ENCODE results near the gene DTNBP1. TPM values are rescaled to one million over a fixed set of nuclear protein-coding genes. Genes with fewer than 3 reads are reported as not detected.

The DTNBP1 gene
- total RNA-seq, 2 donors from 2014 or later: 11.5 to 30.8 TPM

- H3K4me1 ChIP-seq (ENCODE audit: control insufficient read depth in 1 of 2, low read depth in 2 of 2): peaks cover 4 to 5% of the 10 kb centered on the region in 2 donors
- H3K36me3 ChIP-seq: no peaks in the 10 kb centered on the region
- no peaks in the 10 kb centered on the region for H3K9me3 ChIP-seq
- ATAC-seq (ENCODE audit: insufficient number of reproducible peaks, low FRiP score, low read depth) (no peak), DNase-seq (ENCODE audit: low spot score) (no peak)
- no peak overlapping the region for H3K4me3 ChIP-seq
- TF ChIP-seq, protein P1, sequence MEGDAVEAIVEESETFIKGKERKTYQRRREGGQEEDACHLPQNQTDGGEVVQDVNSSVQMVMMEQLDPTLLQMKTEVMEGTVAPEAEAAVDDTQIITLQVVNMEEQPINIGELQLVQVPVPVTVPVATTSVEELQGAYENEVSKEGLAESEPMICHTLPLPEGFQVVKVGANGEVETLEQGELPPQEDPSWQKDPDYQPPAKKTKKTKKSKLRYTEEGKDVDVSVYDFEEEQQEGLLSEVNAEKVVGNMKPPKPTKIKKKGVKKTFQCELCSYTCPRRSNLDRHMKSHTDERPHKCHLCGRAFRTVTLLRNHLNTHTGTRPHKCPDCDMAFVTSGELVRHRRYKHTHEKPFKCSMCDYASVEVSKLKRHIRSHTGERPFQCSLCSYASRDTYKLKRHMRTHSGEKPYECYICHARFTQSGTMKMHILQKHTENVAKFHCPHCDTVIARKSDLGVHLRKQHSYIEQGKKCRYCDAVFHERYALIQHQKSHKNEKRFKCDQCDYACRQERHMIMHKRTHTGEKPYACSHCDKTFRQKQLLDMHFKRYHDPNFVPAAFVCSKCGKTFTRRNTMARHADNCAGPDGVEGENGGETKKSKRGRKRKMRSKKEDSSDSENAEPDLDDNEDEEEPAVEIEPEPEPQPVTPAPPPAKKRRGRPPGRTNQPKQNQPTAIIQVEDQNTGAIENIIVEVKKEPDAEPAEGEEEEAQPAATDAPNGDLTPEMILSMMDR (IDR thresholded peaks at IDR 0.05): no peak
- H3K27ac ChIP-seq: no peak overlapping the region
- H3K27me3 ChIP-seq (replicated peaks; ENCODE audit: insufficient read depth): no peaks in the 10 kb centered on the region
Observed at GRCh38 chr6:15629487-15629886, 33.3 kb downstream of the DTNBP1 start.

DNA sequence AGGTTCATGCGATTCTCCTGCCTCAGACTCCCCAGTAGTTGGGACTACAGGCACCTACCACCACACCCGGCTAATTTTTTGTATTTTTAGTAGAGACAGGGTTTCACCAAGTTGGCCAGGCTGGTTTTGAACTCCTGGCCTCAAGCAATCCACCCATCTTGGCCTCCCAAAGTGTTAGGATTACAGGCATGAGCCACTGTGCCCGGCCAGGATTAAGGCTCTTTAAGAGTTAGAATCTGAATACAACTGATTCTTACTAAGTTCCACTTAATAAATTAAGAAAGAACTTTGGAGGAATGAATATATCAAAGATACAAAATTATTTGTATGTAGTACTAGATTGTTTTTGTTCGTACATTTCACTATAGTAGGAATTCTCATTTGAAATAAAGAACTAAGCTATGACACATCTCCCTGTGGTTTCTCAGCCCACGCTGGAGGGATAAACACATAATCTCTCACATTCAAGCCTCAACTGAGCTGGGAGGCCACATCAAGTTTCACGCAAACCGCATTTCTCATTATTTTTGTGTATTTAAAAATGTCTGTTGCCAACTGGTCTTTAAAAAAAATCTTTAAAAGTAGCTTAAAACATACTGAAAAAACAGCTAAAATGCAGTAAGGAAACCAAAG lies 34.2 kb downstream of the DTNBP1 start:
- TF ChIP-seq, protein P1 (IDR thresholded peaks at IDR 0.05): no peak
- H3K4me3 ChIP-seq: no peak overlapping the region

DNA sequence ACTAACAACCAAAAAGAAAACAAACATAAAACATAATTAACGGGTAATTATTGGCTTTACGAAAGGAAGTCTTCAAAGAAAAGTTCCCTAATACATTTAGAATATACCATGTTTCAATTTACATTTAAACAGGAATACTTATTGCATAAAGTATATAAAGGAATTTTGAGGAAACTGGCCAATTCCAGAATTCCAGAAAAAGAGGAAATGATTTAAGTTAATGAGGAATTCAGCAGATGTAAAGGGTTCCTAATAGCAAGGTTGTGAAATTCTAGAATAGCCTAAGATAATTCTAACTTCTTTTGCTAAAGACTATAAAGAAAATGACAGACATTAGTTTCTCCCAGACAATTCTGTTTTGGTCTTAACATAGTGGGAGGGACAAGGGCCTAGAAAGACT lies 35.0 kb downstream of the DTNBP1 start:
- TF ChIP-seq, protein P1 (IDR thresholded peaks at IDR 0.05): no peak
- H3K27me3 ChIP-seq (replicated peaks; ENCODE audit: insufficient read depth): no peaks in the 10 kb centered on the region
- peaks cover 4 to 13% of the 10 kb centered on the region in 2 donors for H3K4me1 ChIP-seq (ENCODE audit: control insufficient read depth in 1 of 2, low read depth in 2 of 2)

More for the DNA sequence above, 34.2 kb downstream of the DTNBP1 start:
- H3K4me1 ChIP-seq (ENCODE audit: control insufficient read depth in 1 of 2, low read depth in 2 of 2): peaks cover 4 to 8% of the 10 kb centered on the region in 2 donors
- no peak overlapping the region for H3K27ac ChIP-seq
- H3K27me3 ChIP-seq (replicated peaks; ENCODE audit: insufficient read depth): no peaks in the 10 kb centered on the region
- H3K9me3 ChIP-seq: no peaks in the 10 kb centered on the region
- ATAC-seq (ENCODE audit: insufficient number of reproducible peaks, low FRiP score, low read depth) (no peak), DNase-seq (ENCODE audit: low spot score) (no peak)
- no peaks in the 10 kb centered on the region for H3K36me3 ChIP-seq

GRCh38 chr6:15626878-15627674 lies 35.8 kb downstream of the DTNBP1 start:
- TF ChIP-seq, protein P1 (IDR thresholded peaks at IDR 0.05): no peak
- no peak for ATAC-seq (ENCODE audit: insufficient number of reproducible peaks, low FRiP score, low read depth)
- H3K27ac ChIP-seq: no peak overlapping the region
- H3K4me1 ChIP-seq (ENCODE audit: control insufficient read depth in 1 of 2, low read depth in 2 of 2): peaks cover 4 to 17% of the 10 kb centered on the region in 2 donors
- H3K9me3 ChIP-seq: no peaks in the 10 kb centered on the region
- no peaks in the 10 kb centered on the region for H3K36me3 ChIP-seq
- no peak for DNase-seq (ENCODE audit: low spot score)
- H3K27me3 ChIP-seq (replicated peaks; ENCODE audit: insufficient read depth): no peaks in the 10 kb centered on the region
- H3K4me3 ChIP-seq: no peak overlapping the region

More for the DNA sequence above, 35.0 kb downstream of the DTNBP1 start:
- H3K27ac ChIP-seq: no peak overlapping the region
- ATAC-seq (ENCODE audit: insufficient number of reproducible peaks, low FRiP score, low read depth) (no peak), DNase-seq (ENCODE audit: low spot score) (no peak)
- no peak overlapping the region for H3K4me3 ChIP-seq
- no peaks in the 10 kb centered on the region for H3K36me3 ChIP-seq
- no peaks in the 10 kb centered on the region for H3K9me3 ChIP-seq

DNA sequence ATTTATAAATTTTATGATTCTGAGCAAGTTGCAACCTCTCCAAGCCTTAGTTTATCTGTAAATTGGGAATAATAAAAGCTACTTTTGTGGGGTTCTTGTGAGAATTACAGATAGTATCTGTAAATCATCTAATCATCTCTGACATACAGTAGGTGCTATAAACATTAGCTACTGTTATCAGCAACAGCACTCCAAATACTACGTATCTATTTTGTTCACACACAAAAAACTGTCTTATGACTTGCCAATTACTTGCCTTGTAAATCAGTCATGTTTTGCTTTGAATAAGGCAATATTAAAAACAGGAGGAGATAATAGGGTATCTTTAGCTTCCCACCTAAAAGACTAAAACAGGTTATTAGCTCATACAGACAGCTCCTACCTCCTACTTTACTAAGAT lies 36.7 kb downstream of the DTNBP1 start:
- no peak overlapping the region for H3K4me3 ChIP-seq
- no peaks in the 10 kb centered on the region for H3K36me3 ChIP-seq
- ATAC-seq (ENCODE audit: insufficient number of reproducible peaks, low FRiP score, low read depth) (no peak), DNase-seq (ENCODE audit: low spot score) (no peak)
- no peaks in the 10 kb centered on the region for H3K9me3 ChIP-seq
- H3K27me3 ChIP-seq (replicated peaks; ENCODE audit: insufficient read depth): no peaks in the 10 kb centered on the region
- TF ChIP-seq, protein P1 (IDR thresholded peaks at IDR 0.05): no peak
- H3K4me1 ChIP-seq (ENCODE audit: control insufficient read depth in 1 of 2, low read depth in 2 of 2): peaks cover 4 to 22% of the 10 kb centered on the region in 2 donors
- no peak overlapping the region for H3K27ac ChIP-seq
